HEK293 (cell line): ENCODE data around the gene EML1.
A peak's percentile ranks its signal among the peaks of the same experiment; 100 is the strongest.

Experiments used
- CTCF ChIA-PET: fragments of 350-600 bp; formaldehyde crosslinking; extraction: SDS; loops from one replicate; lab custom pipeline; 2021; ENCODE audit warnings: antibody characterized with exemption; lab: Yijun Ruan, JAX
- POLR2A ChIA-PET: fragments of 300-600 bp; formaldehyde crosslinking; extraction: SDS; loops from one replicate; lab custom pipeline; 2020; ENCODE audit warnings: antibody characterized with exemption, inconsistent platforms; lab: Yijun Ruan, JAX
- H3K27ac ChIP-seq: fragments of 200-500 bp; sonication (Bioruptor generic); 2 replicates; pipeline ENCODE4 v1.5.1; 2014; ENCODE audit warnings: low read depth, low read length, control low read depth, inconsistent platforms; ENCODE audit errors: extremely low read depth
- H3K36me3 ChIP-seq, 2 experiments: fragments of 200-500 bp in 1 of 2; sonication (Bioruptor generic) in 1 of 2; 1 replicate in 1 of 2; 2 replicates in 1 of 2; pipeline ENCODE4 v1.5.1; 2014 to 2017; ENCODE audit warnings: inconsistent platforms in 2 of 2, low read length in 2 of 2; ENCODE audit not compliant: control insufficient read depth in 2 of 2, insufficient read depth in 1 of 2
- H3K4me1 ChIP-seq: fragments of 200-500 bp; sonication (Bioruptor generic); 2 replicates; pipeline ENCODE4 v1.5.1; 2014; ENCODE audit warnings: mild to moderate bottlenecking, low read length, inconsistent platforms; ENCODE audit not compliant: control insufficient read depth, insufficient read depth
- H3K4me3 ChIP-seq: 2 replicates; pipeline ENCODE4 v1.5.1; 2011; ENCODE audit warnings: low read depth, mild to moderate bottlenecking, control low read depth, low read length, moderate library complexity
- H3K9me3 ChIP-seq: fragments of 200-500 bp; sonication (Bioruptor generic); 2 replicates; pipeline ENCODE4 v1.5.1; 2014; ENCODE audit warnings: low read depth, low read length, inconsistent platforms; ENCODE audit not compliant: control insufficient read depth, insufficient read depth
- SALL2 ChIP-seq: fragments of 450-650 bp; formaldehyde crosslinking; IDR thresholded peaks from 2 replicates; pipeline ENCODE4 v1.5.0; 2017; ENCODE audit warnings: missing biosample characterization, mild to moderate bottlenecking, missing genetic modification characterization, borderline replicate concordance
- SETDB1 ChIP-seq: IDR thresholded peaks from one replicate; pipeline ENCODE4 v1.6.1; 2017; ENCODE audit warnings: mild to moderate bottlenecking, low read length, moderate library complexity, mixed read lengths; ENCODE audit not compliant: insufficient read length
- WT1 ChIP-seq: fragments of 450-650 bp; formaldehyde crosslinking; IDR thresholded peaks from 2 replicates; pipeline ENCODE4 v1.5.1; 2016; ENCODE audit warnings: missing biosample characterization, missing genetic modification characterization
- ZBTB20 ChIP-seq: fragments of 450-650 bp; formaldehyde crosslinking; IDR thresholded peaks from 2 replicates; pipeline ENCODE4 v1.5.1; 2016; ENCODE audit warnings: missing biosample characterization, missing genetic modification characterization
- ZBTB21 ChIP-seq: fragments of 450-650 bp; formaldehyde crosslinking; IDR thresholded peaks from 2 replicates; pipeline ENCODE4 v1.5.1; 2017; ENCODE audit warnings: missing biosample characterization, missing genetic modification characterization
- ZBTB48 ChIP-seq: fragments of 450-650 bp; formaldehyde crosslinking; IDR thresholded peaks from 2 replicates; pipeline ENCODE4 v1.5.1; 2016; ENCODE audit warnings: missing biosample characterization, missing genetic modification characterization
- ZIC2 ChIP-seq: fragments of 450-650 bp; formaldehyde crosslinking; IDR thresholded peaks from 2 replicates; pipeline ENCODE4 v1.5.1; 2016; ENCODE audit warnings: missing biosample characterization, missing genetic modification characterization
- ZNF155 ChIP-seq: fragments of 450-650 bp; formaldehyde crosslinking; IDR thresholded peaks from 2 replicates; pipeline ENCODE4 v1.5.1; 2016; ENCODE audit warnings: missing biosample characterization, missing genetic modification characterization
- ZNF341 ChIP-seq: fragments of 450-650 bp; formaldehyde crosslinking; IDR thresholded peaks from 2 replicates; pipeline ENCODE4; 2016; ENCODE audit warnings: low read depth, missing biosample characterization, missing genetic modification characterization
- ZNF404 ChIP-seq: fragments of 450-650 bp; formaldehyde crosslinking; IDR thresholded peaks from 2 replicates; pipeline ENCODE4 v1.5.1; 2017; ENCODE audit warnings: missing biosample characterization, missing genetic modification characterization
- ZNF423 ChIP-seq: fragments of 450-650 bp; formaldehyde crosslinking; IDR thresholded peaks from 2 replicates; pipeline ENCODE4 v1.5.1; 2016; ENCODE audit warnings: missing biosample characterization, missing genetic modification characterization
- ZNF529 ChIP-seq: fragments of 450-650 bp; formaldehyde crosslinking; IDR thresholded peaks from 2 replicates; pipeline ENCODE4 v1.5.1; 2017; ENCODE audit warnings: missing genetic modification characterization, missing biosample characterization; ENCODE audit not compliant: insufficient replicate concordance
- ZNF558 ChIP-seq: fragments of 450-650 bp; formaldehyde crosslinking; IDR thresholded peaks from 2 replicates; pipeline ENCODE4 v1.5.1; 2016; ENCODE audit warnings: missing biosample characterization, missing genetic modification characterization
- ZNF707 ChIP-seq: fragments of 450-650 bp; formaldehyde crosslinking; IDR thresholded peaks from 2 replicates; pipeline ENCODE4 v1.5.1; 2016; ENCODE audit warnings: missing biosample characterization, missing genetic modification characterization
- ZNF837 ChIP-seq: fragments of 450-650 bp; formaldehyde crosslinking; IDR thresholded peaks from 2 replicates; pipeline ENCODE4 v1.5.1; 2016; ENCODE audit warnings: missing biosample characterization, missing genetic modification characterization
- TF ChIP-seq, protein P1 (sequence below): fragments of 450-650 bp; formaldehyde crosslinking; IDR thresholded peaks from 2 replicates; pipeline ENCODE4 v1.5.1; 2017; ENCODE audit warnings: missing biosample characterization, missing genetic modification characterization
- TF ChIP-seq, protein P2 (sequence below): fragments of 450-650 bp; IDR thresholded peaks from 2 replicates; pipeline ENCODE4 v1.5.1; 2018; ENCODE audit warnings: missing biosample characterization, mild to moderate bottlenecking, missing genetic modification characterization
- TF ChIP-seq, protein P3 (sequence below): fragments of 450-650 bp; formaldehyde crosslinking; IDR thresholded peaks from 2 replicates; pipeline ENCODE4 v1.5.1; 2016; ENCODE audit warnings: missing biosample characterization, missing genetic modification characterization
- TF ChIP-seq, protein P4 (sequence below): fragments of 450-650 bp; formaldehyde crosslinking; IDR thresholded peaks from 2 replicates; pipeline ENCODE4 v1.5.1; 2016; ENCODE audit warnings: missing biosample characterization, missing genetic modification characterization
- TF ChIP-seq, protein P5 (sequence below): fragments of 450-650 bp; formaldehyde crosslinking; IDR thresholded peaks from 2 replicates; pipeline ENCODE4 v1.5.1; 2017; ENCODE audit warnings: missing biosample characterization, mild to moderate bottlenecking, missing genetic modification characterization, moderate library complexity
- TF ChIP-seq, protein P6 (sequence below): sonication (generic); formaldehyde crosslinking; IDR thresholded peaks from 2 replicates; pipeline ENCODE4 v1.8.1; 2022; ENCODE audit warnings: mild to moderate bottlenecking, moderate library complexity, missing genetic modification reagents

Gene EML1

DNA sequence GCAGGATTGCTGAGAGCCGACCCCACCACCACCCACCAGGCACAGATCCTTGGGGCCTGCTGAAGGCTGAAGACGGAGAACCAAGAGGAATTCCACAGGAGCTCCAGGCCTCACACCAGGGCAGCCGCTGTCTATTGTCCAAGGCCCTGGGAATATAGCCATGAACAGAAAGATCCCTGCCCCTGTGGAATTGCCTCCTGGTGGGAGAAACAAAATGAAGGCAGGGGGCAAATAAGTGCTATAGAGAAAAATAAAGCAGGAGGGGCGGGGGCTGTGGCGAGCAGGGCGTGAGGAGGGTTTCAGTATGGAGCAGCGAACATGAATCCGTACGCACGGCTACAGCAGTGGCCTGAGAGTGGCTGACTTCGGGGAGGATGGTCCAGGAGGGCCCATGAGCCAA lies 96.1 kb downstream of the EML1 start:
- ChIA-PET POLR2A (no interaction called here), CTCF (interaction anchor here (0.6 to 2.6 kb wide), 4 partner anchors 10 to 159 kb away, joined by 3 to 9 read pairs (median 5); no protein-coding TSS in a partner anchor)
- TF ChIP-seq ZIC2 (tag by site-specific recombination), result peak; percentile 70
- no peak for TF ChIP-seq ZNF837
- no peaks in the 10 kb centered on the region for H3K4me1 ChIP-seq
- H3K4me3 ChIP-seq, result no peak overlapping the region
- no peaks in the 10 kb centered on the region for H3K36me3 ChIP-seq
- no peaks in the 10 kb centered on the region for H3K9me3 ChIP-seq
- no peak overlapping the region for H3K27ac ChIP-seq

DNA sequence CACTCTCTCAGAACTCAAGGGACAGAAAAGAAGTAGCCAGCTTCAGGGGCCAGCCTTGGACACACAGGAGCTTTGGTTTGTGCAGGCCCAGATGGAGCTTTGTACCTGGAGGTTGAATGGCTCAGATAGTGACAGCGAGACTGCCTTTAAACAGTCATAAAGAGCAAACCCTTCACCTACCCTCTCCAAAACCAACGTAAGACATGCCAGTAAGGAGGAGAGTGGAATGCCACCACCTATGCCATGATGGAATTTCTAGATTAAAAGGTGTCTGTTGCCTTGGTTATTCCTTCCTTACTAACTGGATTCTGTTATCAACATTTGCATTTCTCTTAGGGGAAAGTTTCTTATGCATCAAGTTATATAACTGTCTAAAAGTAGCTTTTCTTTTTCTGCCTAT lies 98.1 kb downstream of the EML1 start:
- POLR2A ChIA-PET, result no interaction called here
- TF ChIP-seq, protein P1, sequence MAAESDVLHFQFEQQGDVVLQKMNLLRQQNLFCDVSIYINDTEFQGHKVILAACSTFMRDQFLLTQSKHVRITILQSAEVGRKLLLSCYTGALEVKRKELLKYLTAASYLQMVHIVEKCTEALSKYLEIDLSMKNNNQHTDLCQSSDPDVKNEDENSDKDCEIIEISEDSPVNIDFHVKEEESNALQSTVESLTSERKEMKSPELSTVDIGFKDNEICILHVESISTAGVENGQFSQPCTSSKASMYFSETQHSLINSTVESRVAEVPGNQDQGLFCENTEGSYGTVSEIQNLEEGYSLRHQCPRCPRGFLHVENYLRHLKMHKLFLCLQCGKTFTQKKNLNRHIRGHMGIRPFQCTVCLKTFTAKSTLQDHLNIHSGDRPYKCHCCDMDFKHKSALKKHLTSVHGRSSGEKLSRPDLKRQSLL (tag by site-specific recombination), result no peak
- TF ChIP-seq, protein P2, sequence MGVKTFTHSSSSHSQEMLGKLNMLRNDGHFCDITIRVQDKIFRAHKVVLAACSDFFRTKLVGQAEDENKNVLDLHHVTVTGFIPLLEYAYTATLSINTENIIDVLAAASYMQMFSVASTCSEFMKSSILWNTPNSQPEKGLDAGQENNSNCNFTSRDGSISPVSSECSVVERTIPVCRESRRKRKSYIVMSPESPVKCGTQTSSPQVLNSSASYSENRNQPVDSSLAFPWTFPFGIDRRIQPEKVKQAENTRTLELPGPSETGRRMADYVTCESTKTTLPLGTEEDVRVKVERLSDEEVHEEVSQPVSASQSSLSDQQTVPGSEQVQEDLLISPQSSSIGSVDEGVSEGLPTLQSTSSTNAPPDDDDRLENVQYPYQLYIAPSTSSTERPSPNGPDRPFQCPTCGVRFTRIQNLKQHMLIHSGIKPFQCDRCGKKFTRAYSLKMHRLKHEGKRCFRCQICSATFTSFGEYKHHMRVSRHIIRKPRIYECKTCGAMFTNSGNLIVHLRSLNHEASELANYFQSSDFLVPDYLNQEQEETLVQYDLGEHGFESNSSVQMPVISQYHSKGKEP, result no peak
- TF ChIP-seq, protein P3, sequence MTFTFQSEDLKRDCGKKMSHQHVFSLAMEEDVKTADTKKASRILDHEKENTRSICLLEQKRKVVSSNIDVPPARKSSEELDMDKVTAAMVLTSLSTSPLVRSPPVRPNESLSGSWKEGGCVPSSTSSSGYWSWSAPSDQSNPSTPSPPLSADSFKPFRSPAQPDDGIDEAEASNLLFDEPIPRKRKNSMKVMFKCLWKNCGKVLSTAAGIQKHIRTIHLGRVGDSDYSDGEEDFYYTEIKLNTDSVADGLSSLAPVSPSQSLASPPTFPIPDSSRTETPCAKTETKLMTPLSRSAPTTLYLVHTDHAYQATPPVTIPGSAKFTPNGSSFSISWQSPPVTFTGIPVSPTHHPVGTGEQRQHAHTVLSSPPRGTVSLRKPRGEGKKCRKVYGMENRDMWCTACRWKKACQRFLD (tag by site-specific recombination), result no peak
- TF ChIP-seq, protein P4, sequence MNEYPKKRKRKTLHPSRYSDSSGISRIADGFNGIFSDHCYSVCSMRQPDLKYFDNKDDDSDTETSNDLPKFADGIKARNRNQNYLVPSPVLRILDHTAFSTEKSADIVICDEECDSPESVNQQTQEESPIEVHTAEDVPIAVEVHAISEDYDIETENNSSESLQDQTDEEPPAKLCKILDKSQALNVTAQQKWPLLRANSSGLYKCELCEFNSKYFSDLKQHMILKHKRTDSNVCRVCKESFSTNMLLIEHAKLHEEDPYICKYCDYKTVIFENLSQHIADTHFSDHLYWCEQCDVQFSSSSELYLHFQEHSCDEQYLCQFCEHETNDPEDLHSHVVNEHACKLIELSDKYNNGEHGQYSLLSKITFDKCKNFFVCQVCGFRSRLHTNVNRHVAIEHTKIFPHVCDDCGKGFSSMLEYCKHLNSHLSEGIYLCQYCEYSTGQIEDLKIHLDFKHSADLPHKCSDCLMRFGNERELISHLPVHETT (tag by site-specific recombination), result no peak
- no peak for TF ChIP-seq ZBTB48 (tag by site-specific recombination)
- no peak for TF ChIP-seq ZNF155 (tag by site-specific recombination)
- no peak for TF ChIP-seq SALL2 (tag by site-specific recombination)
- CTCF ChIA-PET, result interaction anchor here (1.9 to 2.6 kb wide), 2 partner anchors 8 to 161 kb away, joined by 7 to 9 read pairs; no protein-coding TSS in a partner anchor
- H3K36me3 ChIP-seq, result no peaks in the 10 kb centered on the region
- H3K27ac ChIP-seq, result no peak overlapping the region
- H3K4me3 ChIP-seq, result no peak overlapping the region
- H3K9me3 ChIP-seq, result no peaks in the 10 kb centered on the region
- no peaks in the 10 kb centered on the region for H3K4me1 ChIP-seq

DNA sequence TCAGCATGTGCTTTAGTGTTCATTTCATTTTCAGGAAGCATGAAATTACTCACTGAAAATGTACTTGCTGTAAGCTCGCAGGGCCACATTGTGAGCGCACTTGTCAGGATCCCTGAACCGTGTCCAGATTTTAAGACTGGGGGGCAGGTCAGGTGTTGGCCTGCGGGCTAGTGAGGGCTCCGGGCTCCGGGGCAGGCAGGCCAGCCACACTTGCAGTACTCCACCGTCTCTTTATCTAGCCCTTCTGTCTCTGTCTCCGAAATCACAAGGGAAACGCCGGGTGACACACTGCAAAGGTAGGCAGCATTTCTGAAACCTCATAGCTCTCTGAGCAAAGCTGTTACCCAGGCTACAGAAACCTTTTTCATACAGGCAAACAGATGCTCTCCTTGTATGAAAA lies 98.7 kb downstream of the EML1 start:
- CTCF ChIA-PET, result interaction anchor here (1.9 to 2.6 kb wide), 2 partner anchors 8 to 161 kb away, joined by 7 to 9 read pairs; no protein-coding TSS in a partner anchor
- H3K4me1 ChIP-seq, result no peaks in the 10 kb centered on the region
- H3K27ac ChIP-seq, result no peak overlapping the region
- no peaks in the 10 kb centered on the region for H3K36me3 ChIP-seq
- POLR2A ChIA-PET, result no interaction called here
- no peak overlapping the region for H3K4me3 ChIP-seq
- no peaks in the 10 kb centered on the region for H3K9me3 ChIP-seq
- TF ChIP-seq ZNF341 (tag by site-specific recombination) (no peak), ZBTB21 (tag by site-specific recombination) (no peak), SETDB1 (no peak), ZNF558 (tag by site-specific recombination) (no peak), WT1 (no peak), ZNF423 (tag by site-specific recombination) (no peak), ZNF529 (tag by site-specific recombination) (no peak), ZBTB20 (tag by site-specific recombination) (no peak), ZNF404 (tag by site-specific recombination) (no peak), ZNF707 (tag by site-specific recombination) (no peak)
- TF ChIP-seq, protein P5, sequence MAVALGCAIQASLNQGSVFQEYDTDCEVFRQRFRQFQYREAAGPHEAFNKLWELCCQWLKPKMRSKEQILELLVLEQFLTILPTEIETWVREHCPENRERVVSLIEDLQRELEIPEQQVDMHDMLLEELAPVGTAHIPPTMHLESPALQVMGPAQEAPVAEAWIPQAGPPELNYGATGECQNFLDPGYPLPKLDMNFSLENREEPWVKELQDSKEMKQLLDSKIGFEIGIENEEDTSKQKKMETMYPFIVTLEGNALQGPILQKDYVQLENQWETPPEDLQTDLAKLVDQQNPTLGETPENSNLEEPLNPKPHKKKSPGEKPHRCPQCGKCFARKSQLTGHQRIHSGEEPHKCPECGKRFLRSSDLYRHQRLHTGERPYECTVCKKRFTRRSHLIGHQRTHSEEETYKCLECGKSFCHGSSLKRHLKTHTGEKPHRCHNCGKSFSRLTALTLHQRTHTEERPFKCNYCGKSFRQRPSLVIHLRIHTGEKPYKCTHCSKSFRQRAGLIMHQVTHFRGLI (tag by site-specific recombination), result no peak
- TF ChIP-seq, protein P6, sequence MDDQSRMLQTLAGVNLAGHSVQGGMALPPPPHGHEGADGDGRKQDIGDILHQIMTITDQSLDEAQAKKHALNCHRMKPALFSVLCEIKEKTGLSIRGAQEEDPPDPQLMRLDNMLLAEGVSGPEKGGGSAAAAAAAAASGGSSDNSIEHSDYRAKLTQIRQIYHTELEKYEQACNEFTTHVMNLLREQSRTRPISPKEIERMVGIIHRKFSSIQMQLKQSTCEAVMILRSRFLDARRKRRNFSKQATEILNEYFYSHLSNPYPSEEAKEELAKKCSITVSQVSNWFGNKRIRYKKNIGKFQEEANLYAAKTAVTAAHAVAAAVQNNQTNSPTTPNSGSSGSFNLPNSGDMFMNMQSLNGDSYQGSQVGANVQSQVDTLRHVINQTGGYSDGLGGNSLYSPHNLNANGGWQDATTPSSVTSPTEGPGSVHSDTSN (CRISPR knock-in tag), result no peak
- TF ChIP-seq, protein P3 (tag by site-specific recombination), result no peak
